ENCODE results near the gene MT1F. TPM values are rescaled to one million over a fixed set of nuclear protein-coding genes. Genes with fewer than 3 reads are reported as not detected.

The MT1F gene
- total and polyA plus RNA-seq, 9 of the 15 experiments (the other 6 are each of a cell fraction or from before 2014, with no cell fraction given): 0.18 to 0.68 (median 0.29) TPM; not detected in 5

DNA sequence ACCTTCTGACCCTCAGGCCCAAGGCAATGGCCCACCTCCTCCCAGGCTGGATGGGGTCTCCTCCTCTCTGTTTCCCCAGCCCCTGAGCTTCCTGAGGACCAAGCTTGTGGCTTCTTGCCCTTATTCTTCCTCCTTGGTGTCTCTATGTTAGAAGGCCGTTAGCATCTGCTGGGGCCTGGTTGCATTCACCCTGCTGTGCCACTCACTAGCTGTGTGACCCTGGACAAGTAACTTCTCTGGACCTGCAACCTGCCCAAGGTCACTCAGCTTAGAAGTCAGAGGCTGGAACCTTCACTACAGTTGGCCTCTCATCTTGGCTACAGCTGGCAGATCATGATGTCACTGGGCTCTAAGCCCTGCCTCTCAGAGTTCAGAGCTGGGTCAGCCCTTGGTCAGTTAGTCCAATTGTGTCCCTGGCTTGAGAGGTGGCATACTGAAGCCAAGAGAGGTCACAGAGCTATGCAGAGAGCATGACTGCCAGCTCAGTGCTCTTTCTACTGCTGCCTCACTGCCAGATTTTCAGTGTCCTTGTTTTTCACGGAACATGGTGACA, 46.4 kb upstream of the MT1F start:
- intact Hi-C loops (cut with micrococcal nuclease): no loop called here
- 26% methylated on average over 1 of the region's 2 CpGs for WGBS (ENCODE audit: insufficient coverage, low coverage, missing lambda C conversion rate)
- Histone ChIP-seq H3K79me2 (ENCODE audit: control insufficient read depth, insufficient read depth, low read length) (no peaks in the 10 kb centered on the region), H3K27ac (ENCODE audit: extremely low read depth, low read depth, low read length) (no peak overlapping the region), H4K20me1 (replicated peaks; ENCODE audit: control insufficient read depth, insufficient read depth, low read length) (no peaks in the 10 kb centered on the region), H3K4me1 (replicated peaks in 1 of 2; ENCODE audit: control insufficient read depth in 2 of 2, insufficient read depth in 2 of 2, low read length in 2 of 2) (peaks cover 26 to 27% of the 10 kb centered on the region in 2 experiments), H3K9ac (ENCODE audit: insufficient read depth in 1 of 2, low read depth in 2 of 2, low read length in 2 of 2) (no peak overlapping the region; a peak in 1 of 4 replicates), H3K9me1 (ENCODE audit: control insufficient read depth, insufficient read depth, low read length) (no peaks in the 10 kb centered on the region), H3K27me3 (ENCODE audit: control insufficient read depth in 2 of 2, insufficient read depth in 2 of 2, low read length in 2 of 2) (peaks cover 0 to 9% of the 10 kb centered on the region in 2 experiments; a peak in 3 of 5 replicates), H3K4me3 (no peak overlapping the region), H3K4me2 (ENCODE audit: insufficient read depth, low read length) (no peak overlapping the region), H2AFZ (ENCODE audit: low read depth, low read length) (no peak overlapping the region; the same call in 1 of the 2 replicates), H3K9me3 (replicated peaks; ENCODE audit: control insufficient read depth, insufficient read depth, low read depth, low read length) (no peaks in the 10 kb centered on the region), H3K36me3 (ENCODE audit: control insufficient read depth, insufficient read depth, low read length) (no peaks in the 10 kb centered on the region)
- ChIA-PET POLR2A (interaction anchor here (0.8 kb wide), 1 partner anchor 78 kb away, joined by 3 read pairs; no protein-coding TSS in a partner anchor), CTCF (ENCODE audit: low intra/inter-chr PET ratio) (no interaction called here)
- ATAC-seq (no peak), FAIRE-seq (no peak), DNase-seq (ENCODE audit: extremely low read depth in 1 of 4, low spot score in 3 of 4) (no peak)
- in situ Hi-C loops (cut with MboI): no loop called here
- no TSS peak for BruUV-seq (replicated peaks)
- TF ChIP-seq CCAR2 (IDR thresholded peaks at IDR 0.05; ENCODE audit: low read depth, low read length) (no peak), ZNF436 (CRISPR knock-in tag; IDR thresholded peaks at IDR 0.05) (no peak), DNMT1 (IDR thresholded peaks at IDR 0.05) (no peak)

GRCh38 chr16:56613706-56614105, 44.1 kb upstream of the MT1F start:
- no TSS peak for BruUV-seq (replicated peaks)
- Histone ChIP-seq H4K20me1 (replicated peaks; ENCODE audit: control insufficient read depth, insufficient read depth, low read length) (no peaks in the 10 kb centered on the region), H3K4me3 (no peak overlapping the region), H3K79me2 (ENCODE audit: control insufficient read depth, insufficient read depth, low read length) (no peaks in the 10 kb centered on the region), H3K27ac (ENCODE audit: extremely low read depth, low read depth, low read length) (no peak overlapping the region), H3K4me2 (ENCODE audit: insufficient read depth, low read length) (no peak overlapping the region), H3K9me1 (ENCODE audit: control insufficient read depth, insufficient read depth, low read length) (no peaks in the 10 kb centered on the region), H3K9me3 (replicated peaks; ENCODE audit: control insufficient read depth, insufficient read depth, low read depth, low read length) (no peaks in the 10 kb centered on the region), H3K27me3 (ENCODE audit: control insufficient read depth in 2 of 2, insufficient read depth in 2 of 2, low read length in 2 of 2) (peaks cover 13 to 33% of the 10 kb centered on the region in 2 experiments), H2AFZ (ENCODE audit: low read depth, low read length) (no peak overlapping the region), H3K36me3 (ENCODE audit: control insufficient read depth, insufficient read depth, low read length) (no peaks in the 10 kb centered on the region), H3K4me1 (replicated peaks in 1 of 2; ENCODE audit: control insufficient read depth in 2 of 2, insufficient read depth in 2 of 2, low read length in 2 of 2) (peaks cover 9 to 18% of the 10 kb centered on the region in 2 experiments), H3K9ac (ENCODE audit: insufficient read depth in 1 of 2, low read depth in 2 of 2, low read length in 2 of 2) (no peak overlapping the region)
- ATAC-seq (no peak), DNase-seq (ENCODE audit: extremely low read depth in 1 of 4, low spot score in 3 of 4) (no peak), FAIRE-seq (no peak)
- POLR2A ChIA-PET: no interaction called here
- in situ Hi-C loops (cut with MboI) (no loop called here), intact Hi-C loops (cut with micrococcal nuclease) (no loop called here)
- CTCF ChIA-PET (ENCODE audit: low intra/inter-chr PET ratio): no interaction called here
- TF ChIP-seq RBFOX2 (IDR thresholded peaks at IDR 0.05; ENCODE audit: low read depth, low read length): no peak
- TF ChIP-seq SMAD3 (CRISPR knock-in tag; conservative IDR thresholded peaks at IDR 0.05): no peak
- TF ChIP-seq MTA3 (IDR thresholded peaks at IDR 0.05; ENCODE audit: borderline replicate concordance): no peak
- no peak for TF ChIP-seq TAF15 (IDR thresholded peaks at IDR 0.05; ENCODE audit: low read depth, low read length)
- TF ChIP-seq, protein P1, sequence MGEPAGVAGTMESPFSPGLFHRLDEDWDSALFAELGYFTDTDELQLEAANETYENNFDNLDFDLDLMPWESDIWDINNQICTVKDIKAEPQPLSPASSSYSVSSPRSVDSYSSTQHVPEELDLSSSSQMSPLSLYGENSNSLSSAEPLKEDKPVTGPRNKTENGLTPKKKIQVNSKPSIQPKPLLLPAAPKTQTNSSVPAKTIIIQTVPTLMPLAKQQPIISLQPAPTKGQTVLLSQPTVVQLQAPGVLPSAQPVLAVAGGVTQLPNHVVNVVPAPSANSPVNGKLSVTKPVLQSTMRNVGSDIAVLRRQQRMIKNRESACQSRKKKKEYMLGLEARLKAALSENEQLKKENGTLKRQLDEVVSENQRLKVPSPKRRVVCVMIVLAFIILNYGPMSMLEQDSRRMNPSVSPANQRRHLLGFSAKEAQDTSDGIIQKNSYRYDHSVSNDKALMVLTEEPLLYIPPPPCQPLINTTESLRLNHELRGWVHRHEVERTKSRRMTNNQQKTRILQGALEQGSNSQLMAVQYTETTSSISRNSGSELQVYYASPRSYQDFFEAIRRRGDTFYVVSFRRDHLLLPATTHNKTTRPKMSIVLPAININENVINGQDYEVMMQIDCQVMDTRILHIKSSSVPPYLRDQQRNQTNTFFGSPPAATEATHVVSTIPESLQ (CRISPR knock-in tag; IDR thresholded peaks at IDR 0.05): no peak
- TF ChIP-seq, protein P2, sequence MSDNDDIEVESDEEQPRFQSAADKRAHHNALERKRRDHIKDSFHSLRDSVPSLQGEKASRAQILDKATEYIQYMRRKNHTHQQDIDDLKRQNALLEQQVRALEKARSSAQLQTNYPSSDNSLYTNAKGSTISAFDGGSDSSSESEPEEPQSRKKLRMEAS (CRISPR knock-in tag; IDR thresholded peaks at IDR 0.05): no peak
- no peak for TF ChIP-seq AFF1 (IDR thresholded peaks at IDR 0.05; ENCODE audit: low read depth in 1 of 2, partially characterized antibody in 2 of 2)
